AG04449 (cell line): Measurements from ENCODE around the gene TMEM62.
A peak's percentile ranks its signal among the peaks of the same experiment; 100 is the strongest.

Source experiments
- CTCF ChIA-PET: fragments of 350-600 bp; formaldehyde crosslinking; extraction: SDS; loops from one replicate; lab custom pipeline; 2021; ENCODE audit warnings: antibody characterized with exemption; lab: Yijun Ruan, JAX
- POLR2A ChIA-PET: fragments of 400-600, 350-600 bp; formaldehyde crosslinking; extraction: SDS; loops from one replicate; lab custom pipeline; 2020; ENCODE audit warnings: antibody characterized with exemption, inconsistent platforms; lab: Yijun Ruan, JAX
- DNase-seq: peaks from one replicate; pipeline ENCODE4 v3.0.0-alpha.2; 2010; ENCODE audit warnings: low read depth, low spot score
- H3K4me3 ChIP-seq: 2 replicates; pipeline ENCODE4 v1.5.1; 2011; ENCODE audit warnings: low read depth, mild to moderate bottlenecking, control low read depth, low read length
- CTCF ChIP-seq: IDR thresholded peaks from one replicate; pipeline ENCODE4 v1.5.1; 2011; ENCODE audit warnings: mild to moderate bottlenecking, moderate library complexity, low read length, control low read depth, inconsistent platforms; ENCODE audit not compliant: insufficient read depth; ENCODE audit errors: missing control alignments

Gene TMEM62

DNA sequence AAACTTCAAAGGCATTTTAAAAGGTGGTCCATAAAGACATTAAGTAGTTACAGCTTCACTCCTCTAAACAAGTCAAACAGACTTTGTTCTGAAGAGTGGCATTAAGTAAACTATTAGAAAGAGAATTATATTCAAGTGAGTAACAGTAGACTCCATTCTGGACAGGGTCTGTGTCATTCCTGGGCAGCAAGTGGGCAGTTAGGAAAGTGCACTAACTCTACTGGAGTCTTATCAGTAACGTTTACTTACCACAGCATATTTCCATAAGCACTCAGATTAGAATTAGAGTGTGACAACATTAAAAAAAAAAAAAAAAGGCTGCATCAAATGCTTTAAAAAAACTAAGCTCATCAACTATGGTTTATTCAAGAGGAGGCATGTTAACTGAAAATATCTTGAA is 38.1 kb upstream of the TMEM62 start:
- DNase-seq, result no peak
- POLR2A ChIA-PET, result no interaction called here

DNA sequence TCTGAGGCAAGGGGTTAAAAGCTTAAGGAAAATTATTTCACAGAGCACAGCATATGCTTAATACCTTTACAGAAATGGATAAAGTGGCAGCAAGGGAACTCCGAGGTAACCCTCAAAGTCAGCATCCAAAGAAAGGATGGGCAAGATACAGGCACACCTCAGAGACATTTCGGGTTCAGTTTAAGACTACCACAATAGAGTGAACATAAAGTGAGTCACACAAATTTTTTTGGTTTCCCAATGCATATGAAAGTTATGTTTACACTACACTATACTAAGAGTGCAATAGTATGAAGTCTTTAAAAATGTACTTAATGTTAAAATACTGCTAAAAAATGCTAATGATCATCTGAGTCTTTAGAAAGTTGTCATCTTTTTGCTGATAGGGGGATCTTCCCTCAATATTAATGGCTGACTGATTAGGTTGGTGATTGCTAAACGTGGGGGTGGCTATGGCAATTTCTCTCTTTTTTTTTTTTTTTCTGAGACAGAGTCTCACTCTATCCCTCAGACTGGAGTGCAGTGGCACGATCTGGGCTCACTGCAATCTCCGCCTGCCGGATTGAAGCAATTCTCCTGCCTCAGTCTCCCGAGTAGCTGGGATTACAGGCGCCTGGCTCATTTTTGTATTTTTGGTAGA is 37.6 kb upstream of the TMEM62 start:
- ChIA-PET POLR2A (no interaction called here), CTCF (no interaction called here)
- TF ChIP-seq CTCF, result no peak

More for the DNA sequence above, 38.1 kb upstream of the TMEM62 start:
- H3K4me3 ChIP-seq, result no peak overlapping the region
- CTCF ChIA-PET, result no interaction called here
- no peak for TF ChIP-seq CTCF

GRCh38 chr15:43096411-43096810 is 37.0 kb upstream of the TMEM62 start:
- ChIA-PET POLR2A (no interaction called here), CTCF (no interaction called here)
- TF ChIP-seq CTCF, result no peak
- H3K4me3 ChIP-seq, result no peak overlapping the region
- no peak for DNase-seq

More for the DNA sequence above, 37.6 kb upstream of the TMEM62 start:
- peak; percentile 29 for DNase-seq
- no peak overlapping the region for H3K4me3 ChIP-seq

DNA sequence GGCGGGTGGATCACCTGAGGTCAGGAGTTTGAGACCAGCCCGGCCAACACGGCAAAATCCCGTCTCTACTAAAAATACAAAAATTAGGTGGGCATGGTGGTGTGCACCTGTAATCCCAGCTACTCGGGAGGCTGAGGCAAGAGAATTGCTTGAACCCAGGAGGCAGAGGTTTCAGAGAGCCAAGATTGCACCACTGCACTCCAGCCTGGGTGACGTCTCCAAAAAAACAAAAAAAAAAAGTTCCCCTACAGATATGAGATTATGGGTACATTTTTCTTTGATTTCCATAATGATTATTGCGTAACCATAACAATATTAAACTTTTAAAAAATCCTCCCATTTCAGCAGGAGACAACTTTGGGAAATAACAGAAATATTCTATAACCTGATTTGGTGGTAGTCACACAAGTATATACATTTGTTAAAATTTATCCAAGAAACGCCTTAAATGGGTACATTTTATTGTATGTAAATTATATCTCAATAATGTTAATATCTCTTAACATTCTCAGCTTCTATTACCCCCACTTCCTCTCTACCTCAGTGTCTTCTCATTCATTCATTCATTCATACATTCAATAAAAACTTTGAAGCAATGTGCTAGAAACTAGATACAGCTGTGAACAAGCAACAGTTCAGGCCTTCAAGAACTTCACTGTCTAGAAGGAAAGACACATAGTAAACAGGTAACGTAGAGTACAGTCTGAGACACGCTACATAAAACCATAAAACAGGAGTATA is 34.1 kb upstream of the TMEM62 start:
- H3K4me3 ChIP-seq, result no peak overlapping the region
- POLR2A ChIA-PET, result no interaction called here
- TF ChIP-seq CTCF, result no peak
- CTCF ChIA-PET, result no interaction called here
- no peak for DNase-seq

- no peak for TF ChIP-seq CTCF
- POLR2A ChIA-PET, result no interaction called here
- no peak for DNase-seq
- no peak overlapping the region for H3K4me3 ChIP-seq
- CTCF ChIA-PET, result no interaction called here
Measured at GRCh38 chr15:43100971-43101370, 32.4 kb upstream of the TMEM62 start.

DNA sequence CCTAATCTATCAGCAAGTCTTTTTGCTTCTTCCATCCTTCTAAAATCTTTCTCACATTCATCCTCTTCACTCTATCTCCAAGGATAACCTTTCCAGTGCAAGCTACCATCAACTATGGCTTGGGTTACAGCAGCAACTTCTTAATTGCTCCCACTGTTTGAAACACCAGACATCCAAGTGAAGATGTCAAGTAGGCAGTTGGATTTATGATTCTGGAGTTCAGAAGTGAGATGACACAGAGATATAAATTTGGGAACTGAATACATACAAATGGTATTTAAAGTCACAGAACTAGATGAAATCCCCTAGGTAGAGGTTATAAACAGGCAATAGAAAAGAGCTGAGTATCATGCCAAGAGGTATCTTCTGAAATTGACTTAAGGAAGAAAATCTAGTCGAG is 31.2 kb upstream of the TMEM62 start:
- no peak overlapping the region for H3K4me3 ChIP-seq
- ChIA-PET CTCF (no interaction called here), POLR2A (no interaction called here)
- TF ChIP-seq CTCF, result no peak
- no peak for DNase-seq
